Bone marrow (tissue), 2 donors: Measurements from ENCODE around the gene CREBBP.
"Not testable (repeated sequence)": the region's sequence is repeated elsewhere in the genome, so short reads cannot be mapped to it uniquely, and the experiment has no call there.

Source experiments
- DNase-seq, 2 donors: peaks; one replicate each; lab custom pipeline; 2025; lab: John Stamatoyannopoulos, UW

The CREBBP gene

GRCh38 chr16:3880623-3881498, at the start of gene CREBBP:
Gene CREBBP, minus strand, starts transcription at chr16:3880713. Its CDS starts 797 bp downstream, at chr16:3879916.
- DNase-seq = peak; percentile 40 to 66

- DNase-seq = not testable (repeated sequence)
Measured at GRCh38 chr16:3927147-3927546, 46.6 kb upstream of the CREBBP start.

- DNase-seq = no peak
Measured at GRCh38 chr16:3924763-3925162, 44.2 kb upstream of the CREBBP start.

- no peak for DNase-seq
Measured at GRCh38 chr16:3922241-3922640, 41.7 kb upstream of the CREBBP start.

- no peak for DNase-seq
Measured at GRCh38 chr16:3920206-3920605, 39.7 kb upstream of the CREBBP start.

- no peak for DNase-seq
Measured at GRCh38 chr16:3919413-3919812, 38.9 kb upstream of the CREBBP start.

- no peak for DNase-seq
Measured at GRCh38 chr16:3915426-3916260, 35.1 kb upstream of the CREBBP start.

- DNase-seq = no peak
Measured at GRCh38 chr16:3912897-3913296, 32.4 kb upstream of the CREBBP start.

GRCh38 chr16:3912373-3912772, 31.9 kb upstream of the CREBBP start:
- no peak for DNase-seq

GRCh38 chr16:3911741-3912140, 31.2 kb upstream of the CREBBP start:
- DNase-seq = not testable (repeated sequence)

- DNase-seq = no peak
Measured at GRCh38 chr16:3909791-3910583, 29.5 kb upstream of the CREBBP start.

- DNase-seq = no peak
Measured at GRCh38 chr16:3908951-3909437, 28.5 kb upstream of the CREBBP start.

- DNase-seq = no peak
Measured at GRCh38 chr16:3907586-3907985, 27.1 kb upstream of the CREBBP start.

- DNase-seq = no peak
Measured at GRCh38 chr16:3906363-3906762, 25.9 kb upstream of the CREBBP start.

- DNase-seq = no peak
Measured at GRCh38 chr16:3904875-3905274, 24.4 kb upstream of the CREBBP start.

- DNase-seq = no peak
Measured at GRCh38 chr16:3890091-3890490, 9.6 kb upstream of the CREBBP start.

GRCh38 chr16:3889059-3889458, 8.5 kb upstream of the CREBBP start:
- no peak for DNase-seq

- not testable (repeated sequence) for DNase-seq
Measured at GRCh38 chr16:3885999-3886398, 5.5 kb upstream of the CREBBP start.

GRCh38 chr16:3884398-3884797, 3.9 kb upstream of the CREBBP start:
- no peak for DNase-seq

- DNase-seq = no peak
Measured at GRCh38 chr16:3882531-3882930, 2.0 kb upstream of the CREBBP start.

GRCh38 chr16:3881499-3881990, 1.0 kb upstream of the CREBBP start:
- no peak for DNase-seq
